ENCODE data around the gene TPP1.

The TPP1 gene

GRCh38 chr11:6627762-6628241, 8.6 kb upstream of the TPP1 start:
- DNase-seq (ENCODE audit: low read depth in 2 of 2) = no peak

- DNase-seq (ENCODE audit: low read depth in 2 of 2) = no peak
Observed at GRCh38 chr11:6626971-6627761, 7.9 kb upstream of the TPP1 start.

- DNase-seq (ENCODE audit: low read depth in 2 of 2) = no peak
Observed at GRCh38 chr11:6625832-6626420, 6.7 kb upstream of the TPP1 start.

GRCh38 chr11:6625156-6625831, 6.1 kb upstream of the TPP1 start:
- no peak for DNase-seq (ENCODE audit: low read depth in 2 of 2)

- DNase-seq (ENCODE audit: low read depth in 2 of 2) = no peak
Observed at GRCh38 chr11:6623391-6624363, 4.5 kb upstream of the TPP1 start.

GRCh38 chr11:6622261-6623171, 3.3 kb upstream of the TPP1 start:
- no peak for DNase-seq (ENCODE audit: low read depth in 2 of 2)

- no peak for DNase-seq (ENCODE audit: low read depth in 2 of 2)
Observed at GRCh38 chr11:6621711-6622211, 2.5 kb upstream of the TPP1 start.

- DNase-seq (ENCODE audit: low read depth in 2 of 2) = no peak
Observed at GRCh38 chr11:6620636-6621035, 1.4 kb upstream of the TPP1 start.

- peak in 1 of 2 donors; percentile 36 for DNase-seq (ENCODE audit: low read depth in 2 of 2)
Observed at GRCh38 chr11:6618117-6619003, 862 bp downstream of the TPP1 start.

- no peak for DNase-seq (ENCODE audit: low read depth in 2 of 2)
Observed at GRCh38 chr11:6617315-6617781, 1.9 kb downstream of the TPP1 start.

- DNase-seq (ENCODE audit: low read depth in 2 of 2) = no peak
Observed at GRCh38 chr11:6616596-6617250, 2.5 kb downstream of the TPP1 start.

GRCh38 chr11:6615882-6616585, 3.2 kb downstream of the TPP1 start:
- no peak for DNase-seq (ENCODE audit: low read depth in 2 of 2)

GRCh38 chr11:6615046-6615445, 4.2 kb downstream of the TPP1 start:
- no peak for DNase-seq (ENCODE audit: low read depth in 2 of 2)

GRCh38 chr11:6614446-6614845, 4.8 kb downstream of the TPP1 start:
- no peak for DNase-seq (ENCODE audit: low read depth in 2 of 2)

- no peak for DNase-seq (ENCODE audit: low read depth in 2 of 2)
Observed at GRCh38 chr11:6613496-6613895, 5.7 kb downstream of the TPP1 start.

- DNase-seq (ENCODE audit: low read depth in 2 of 2) = peak; percentile 92 to 93
Observed at GRCh38 chr11:6612213-6613041, 6.8 kb downstream of the TPP1 start, which contains the start of gene TAF10. Gene TAF10 (minus strand): TSS chr11:6612216. CDS start chr11:6612189, 27 bp downstream.

GRCh38 chr11:6611963-6612212, 7.3 kb downstream of the TPP1 start:
- no peak for DNase-seq (ENCODE audit: low read depth in 2 of 2)

Data from stimulated activated CD4-positive, alpha-beta T cell treated with anti-CD3 and anti-CD28 coated beads, Interleukin-4, amount 100 ng/mL, for 48 hours (primary cell).